ENCODE results near the gene SEMA3B. TPM values are rescaled to one million over a fixed set of nuclear protein-coding genes. Genes with fewer than 3 reads are reported as not detected.

Gene SEMA3B
- total RNA-seq, 1 donor: 23.3 TPM

- TF ChIP-seq CTCF (IDR thresholded peaks at IDR 0.05; ENCODE audit: insufficient read depth, low read depth, low read length): no peak
- no peak overlapping the region for H3K4me3 ChIP-seq (ENCODE audit: low read depth, low read length)
- DNase-seq (ENCODE audit: low read depth): no peak
These were observed 37.4 kb upstream of the SEMA3B start for GRCh38 chr3:50231581-50231980.

GRCh38 chr3:50232303-50232702 is 36.6 kb upstream of the SEMA3B start:
- no peak for TF ChIP-seq CTCF (IDR thresholded peaks at IDR 0.05; ENCODE audit: insufficient read depth, low read depth, low read length)
- no peak for DNase-seq (ENCODE audit: low read depth)
- H3K4me3 ChIP-seq (ENCODE audit: low read depth, low read length): no peak overlapping the region

- H3K4me3 ChIP-seq (ENCODE audit: low read depth, low read length): no peak overlapping the region
- no peak for TF ChIP-seq CTCF (IDR thresholded peaks at IDR 0.05; ENCODE audit: insufficient read depth, low read depth, low read length)
- DNase-seq (ENCODE audit: low read depth): no peak
These were observed 35.8 kb upstream of the SEMA3B start for GRCh38 chr3:50233176-50233575.

GRCh38 chr3:50235716-50236483 is 33.0 kb upstream of the SEMA3B start, which contains the start of gene GNAI2:
TSS of gene GNAI2 (plus strand) at chr3:50236204. CDS start at chr3:50236336, 132 bp downstream.
- peak within 1 kb of the TSS; percentile 96 for H3K4me3 ChIP-seq (ENCODE audit: low read depth, low read length)
- DNase-seq (ENCODE audit: low read depth): peak; percentile 99
- no peak for TF ChIP-seq CTCF (IDR thresholded peaks at IDR 0.05; ENCODE audit: insufficient read depth, low read depth, low read length)

GRCh38 chr3:50236484-50237132 is 32.3 kb upstream of the SEMA3B start:
- peak overlapping the region; percentile 96 for H3K4me3 ChIP-seq (ENCODE audit: low read depth, low read length)
- no peak for TF ChIP-seq CTCF (IDR thresholded peaks at IDR 0.05; ENCODE audit: insufficient read depth, low read depth, low read length)
- DNase-seq (ENCODE audit: low read depth): no peak

- DNase-seq (ENCODE audit: low read depth): peak; percentile 55
- H3K4me3 ChIP-seq (ENCODE audit: low read depth, low read length): peak overlapping the region; percentile 96
- no peak for TF ChIP-seq CTCF (IDR thresholded peaks at IDR 0.05; ENCODE audit: insufficient read depth, low read depth, low read length)
These were observed 31.8 kb upstream of the SEMA3B start for GRCh38 chr3:50237133-50237651.

All from fibroblast of villous mesenchyme (primary cell).